Stromal cell of bone marrow (primary cell): ENCODE data around the gene SCARF1.

Experiments
- DNase-seq: peaks from one replicate; pipeline ENCODE4 v3.0.0-alpha.2; 2012; ENCODE audit warnings: low read depth

The SCARF1 gene

DNA sequence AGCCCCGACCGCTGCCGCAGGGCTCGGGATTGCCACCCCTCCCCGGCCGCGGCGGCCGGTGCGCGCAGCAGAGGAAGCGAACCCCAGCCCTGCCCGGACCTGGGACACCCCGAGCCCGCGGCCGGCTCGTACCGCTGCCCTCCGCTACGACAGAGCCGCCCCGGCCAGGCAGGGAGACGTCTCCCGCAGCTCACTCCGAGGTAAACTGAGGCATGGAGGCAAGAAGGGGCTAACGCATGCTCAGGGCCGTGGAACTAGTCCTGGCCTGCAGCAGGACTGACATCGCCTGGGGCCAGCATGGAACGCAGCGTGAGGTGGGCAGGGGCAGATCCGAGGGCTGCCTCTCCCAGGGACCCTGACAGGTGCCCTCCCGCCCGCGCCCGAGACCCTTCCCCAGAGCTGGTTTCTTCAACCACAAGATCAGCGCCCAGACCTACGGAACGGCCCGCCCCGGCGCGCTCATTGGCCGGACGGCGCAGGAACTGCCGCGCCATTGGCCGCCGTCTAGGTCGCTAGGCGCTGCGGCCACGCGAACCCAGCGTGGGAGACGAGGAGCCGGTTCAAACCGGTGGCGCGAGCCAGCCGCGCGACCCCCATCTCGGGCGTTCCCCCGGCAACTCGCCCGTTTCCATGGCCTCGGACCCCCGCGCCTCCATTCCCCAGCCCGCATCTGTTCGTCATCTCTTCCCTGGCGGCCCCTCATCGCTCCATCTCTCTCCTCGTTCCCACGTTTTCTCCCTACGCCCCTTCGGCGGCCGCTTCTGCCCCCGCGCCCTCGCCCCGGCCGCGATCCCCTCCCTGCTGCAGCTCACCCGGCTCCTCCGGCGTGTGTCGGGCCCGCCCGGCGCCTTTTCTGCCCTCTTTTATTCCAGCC, 17.3 kb downstream of the SCARF1 start, which contains the start of gene SLC43A2:
Gene SLC43A2 (minus strand): TSS at position 853 of the 874 bp plus-strand sequence. CDS start 960 bp downstream, outside the sequence.
- peak; percentile 53 for DNase-seq

DNA sequence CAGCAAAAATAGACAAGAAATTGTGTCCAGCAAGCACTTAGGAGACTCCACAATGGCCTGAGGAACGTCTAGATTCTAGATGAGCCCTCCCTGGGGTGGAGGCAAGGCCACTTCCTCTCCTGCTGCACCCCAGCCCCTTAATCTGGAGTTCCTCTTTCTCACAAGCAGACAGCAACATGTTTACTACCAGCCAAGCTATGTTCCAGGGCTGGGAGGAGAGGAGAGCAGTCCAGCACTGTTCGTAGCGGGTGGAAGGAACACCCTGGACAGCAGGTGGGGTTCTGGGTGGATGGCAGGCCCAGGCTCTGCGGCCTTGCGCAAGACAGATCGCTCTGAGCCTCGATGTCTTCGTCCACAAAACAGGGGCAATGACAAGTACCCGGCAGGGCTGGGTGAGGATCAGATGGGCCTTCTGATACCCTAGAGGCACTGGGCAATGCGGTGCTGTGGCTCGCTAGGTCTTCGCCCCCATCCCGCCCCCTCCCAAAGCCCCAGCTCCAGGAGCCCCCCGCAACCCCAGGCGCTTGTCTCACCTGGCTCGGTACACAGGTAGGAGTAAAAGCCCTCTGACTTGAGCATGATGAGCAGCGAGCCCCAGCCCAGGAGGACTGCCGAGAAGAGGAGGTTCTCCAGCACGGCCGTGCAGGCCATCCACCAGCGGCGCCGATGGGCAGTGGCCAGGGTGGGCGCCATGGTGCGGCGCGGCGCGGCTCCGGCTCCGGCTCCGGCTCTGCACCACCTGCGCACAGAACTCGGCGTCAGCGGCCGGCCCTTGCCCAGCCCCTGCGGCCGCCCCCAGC, 18.1 kb downstream of the SCARF1 start:
- DNase-seq, result no peak

DNA sequence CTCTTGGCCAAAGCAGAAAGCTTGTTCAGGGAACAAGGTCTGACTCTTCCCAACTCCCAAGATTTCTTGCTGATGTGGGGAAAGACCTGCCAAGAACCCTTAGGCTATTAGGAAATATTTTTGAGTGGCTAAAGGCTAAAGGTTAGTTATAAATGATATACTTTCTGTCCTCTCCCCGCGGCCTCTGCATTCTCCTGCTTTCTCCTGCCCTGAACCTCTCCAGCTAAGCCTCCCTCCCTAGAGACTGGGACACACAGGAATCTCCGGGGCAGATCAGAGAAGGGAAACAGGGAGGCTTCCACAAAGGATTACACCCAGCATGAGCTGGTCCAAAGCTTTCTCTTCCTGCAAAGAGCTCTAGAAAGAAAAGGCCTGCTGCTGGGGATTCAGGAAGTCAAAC, 19.2 kb downstream of the SCARF1 start:
- no peak for DNase-seq

DNA sequence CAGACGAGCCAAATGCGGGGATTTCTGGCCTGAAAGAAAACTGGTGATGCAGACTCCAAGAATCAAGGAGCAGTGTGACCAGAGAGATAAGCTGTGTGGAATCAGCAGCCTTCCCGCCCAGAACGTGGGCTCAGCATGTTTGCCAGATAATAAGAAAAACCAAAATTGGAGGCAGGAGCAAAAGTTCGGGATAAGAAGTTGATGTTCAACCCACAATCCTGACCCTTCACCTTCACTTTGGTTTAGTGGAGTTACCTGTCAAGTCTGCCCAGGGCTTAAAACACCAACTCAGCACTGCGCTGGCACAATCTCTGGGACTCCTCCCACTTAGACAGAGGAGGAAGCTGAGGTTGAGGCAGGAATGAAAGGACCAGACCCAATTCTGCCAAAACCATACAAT, 20.0 kb downstream of the SCARF1 start:
- no peak for DNase-seq

DNA sequence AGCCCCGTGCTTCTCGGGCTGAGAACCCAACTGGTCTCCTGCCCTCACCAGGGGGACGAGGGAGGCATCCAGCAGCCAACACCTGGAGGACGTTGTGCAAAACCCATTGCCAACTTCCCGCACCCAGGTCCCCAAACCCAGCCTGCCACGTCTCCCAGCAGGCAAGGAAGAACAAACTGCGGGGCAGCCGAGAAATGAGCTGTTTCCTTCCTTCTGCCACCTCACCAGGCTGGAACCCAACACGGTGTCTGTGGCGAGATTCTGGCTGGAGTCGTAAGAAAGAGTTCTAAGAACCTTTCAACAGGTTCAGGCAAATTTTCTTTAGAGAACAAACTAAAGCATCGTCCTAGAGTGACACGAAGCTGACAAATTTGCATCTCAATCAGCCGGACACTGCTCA, 20.5 kb downstream of the SCARF1 start:
- DNase-seq, result no peak

DNA sequence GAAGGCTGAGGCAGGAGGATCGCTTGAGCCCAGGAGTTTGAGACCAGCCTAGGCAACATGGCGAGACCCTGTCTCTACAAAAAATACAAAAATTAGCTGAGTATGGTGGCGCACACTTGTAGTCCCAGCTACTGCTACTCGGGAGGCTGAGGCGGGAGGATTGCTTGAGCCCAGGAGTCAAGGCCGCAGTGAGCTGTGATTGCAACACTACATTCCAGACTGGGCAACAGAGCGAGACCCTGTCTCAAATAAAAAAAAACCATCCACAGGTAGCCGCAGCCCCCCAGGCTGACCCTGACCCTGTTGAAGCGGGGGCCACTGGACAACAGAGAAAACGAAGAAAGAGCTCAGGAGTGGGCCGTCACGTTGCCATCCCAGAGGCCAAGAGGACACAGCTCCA, 20.9 kb downstream of the SCARF1 start:
- no peak for DNase-seq

DNA sequence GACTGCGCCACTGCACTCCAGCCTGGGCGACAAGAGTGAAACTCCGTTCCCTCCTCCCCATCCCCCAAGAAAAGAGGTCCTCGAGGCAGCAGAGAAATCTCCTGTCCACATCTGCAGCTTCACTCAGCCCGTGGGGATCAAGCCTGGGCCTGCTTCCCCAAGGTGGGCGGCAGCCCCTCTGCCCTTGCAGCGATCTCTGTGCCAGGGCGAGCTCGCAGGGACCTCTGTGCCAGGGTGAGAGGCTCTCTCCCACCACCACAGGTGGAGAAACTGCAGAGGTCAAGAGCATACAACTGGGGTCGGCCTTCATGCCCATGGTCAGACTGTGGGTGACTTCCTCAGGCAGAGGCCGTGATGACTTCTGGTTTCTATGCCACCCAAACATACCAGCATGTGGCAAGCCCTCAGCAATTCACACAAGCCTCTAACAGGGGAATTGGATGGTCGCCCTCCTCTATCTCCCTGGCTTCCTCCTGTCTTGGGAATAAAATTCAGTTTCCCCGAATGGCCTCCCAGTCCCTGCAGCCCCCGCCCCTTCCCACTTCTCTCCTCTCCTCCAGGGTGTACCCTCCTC, 22.4 kb downstream of the SCARF1 start:
- DNase-seq, result no peak

DNA sequence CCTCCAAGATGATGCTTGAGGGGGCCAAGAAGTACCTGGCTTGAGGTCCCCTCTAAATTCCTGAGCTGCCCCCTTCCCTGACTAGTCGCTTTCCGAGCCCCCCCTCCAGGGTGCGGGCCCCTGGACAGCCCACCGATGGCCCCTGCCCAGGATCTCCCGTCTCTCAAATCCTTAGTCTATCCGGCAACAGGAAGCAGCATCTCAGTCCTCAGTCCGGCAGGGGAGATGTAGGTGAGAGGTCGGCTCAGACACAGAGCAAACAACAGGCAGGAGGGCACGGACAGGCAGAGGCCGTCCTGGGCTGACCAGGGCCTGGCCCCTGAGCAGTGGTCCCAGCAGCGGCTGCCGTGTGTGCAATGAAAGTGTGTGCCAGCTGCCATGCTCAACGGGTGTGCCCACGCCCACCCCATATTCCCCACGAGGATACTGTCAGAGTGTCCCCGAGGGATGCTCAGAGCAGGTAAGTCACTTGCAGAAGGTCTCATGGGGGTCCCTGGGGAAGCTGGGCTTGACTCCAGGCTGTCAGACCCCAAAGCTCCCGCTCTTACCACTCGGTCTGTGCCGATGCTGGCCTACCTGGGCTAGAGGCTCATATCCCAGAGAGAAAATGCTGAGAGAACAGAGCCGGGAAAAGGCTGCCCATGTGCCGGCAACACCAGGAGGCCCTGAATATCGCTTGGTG, 24.1 kb downstream of the SCARF1 start:
- DNase-seq, result no peak

DNA sequence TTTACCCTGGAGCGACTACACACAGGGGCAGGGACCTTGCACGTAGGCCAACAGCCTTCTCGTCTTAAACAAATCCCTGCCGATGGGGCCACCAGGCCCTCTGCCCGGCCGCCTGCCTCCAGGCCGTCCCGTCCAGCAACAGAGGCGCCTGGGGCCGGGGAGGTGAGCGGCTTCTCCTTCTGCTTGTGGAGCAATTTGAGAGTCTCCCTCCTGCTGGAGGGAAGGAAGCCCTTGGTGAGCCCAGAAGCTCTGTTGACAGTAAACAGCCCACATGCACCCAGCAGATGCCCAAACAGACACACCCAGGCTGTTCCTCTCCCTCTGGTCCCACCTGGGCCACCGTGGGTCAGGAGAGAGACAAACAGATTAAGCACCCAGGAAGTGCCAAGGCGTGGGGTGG, 25.0 kb downstream of the SCARF1 start:
- no peak for DNase-seq

DNA sequence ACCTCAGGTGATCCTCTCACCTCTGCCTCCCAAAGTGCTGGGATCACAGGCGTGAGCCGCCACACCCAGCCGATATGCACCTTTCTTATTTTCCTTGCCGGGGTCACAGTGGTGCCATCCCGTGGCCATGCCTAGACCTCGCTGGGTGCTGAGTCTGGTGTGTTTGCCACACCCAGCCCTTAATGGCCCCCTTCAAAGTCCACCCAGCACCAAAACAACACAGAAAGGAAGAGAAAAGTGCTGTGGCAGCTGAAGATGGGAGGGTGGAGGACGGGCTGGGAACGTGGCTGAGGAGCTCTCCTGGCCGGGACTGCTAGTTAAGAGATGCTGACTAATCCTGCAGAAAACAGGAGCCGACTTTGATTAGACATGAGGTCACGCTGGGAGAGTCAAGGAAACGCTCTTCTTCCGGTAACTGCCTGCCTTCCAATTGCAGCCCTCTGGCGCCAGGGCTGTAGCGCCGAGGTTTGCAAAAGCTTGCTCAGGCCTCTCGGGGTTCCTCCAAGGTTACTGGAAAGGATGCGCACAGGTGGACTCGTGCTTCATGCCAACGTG, 27.8 kb downstream of the SCARF1 start:
- peak; percentile 53 for DNase-seq

DNA sequence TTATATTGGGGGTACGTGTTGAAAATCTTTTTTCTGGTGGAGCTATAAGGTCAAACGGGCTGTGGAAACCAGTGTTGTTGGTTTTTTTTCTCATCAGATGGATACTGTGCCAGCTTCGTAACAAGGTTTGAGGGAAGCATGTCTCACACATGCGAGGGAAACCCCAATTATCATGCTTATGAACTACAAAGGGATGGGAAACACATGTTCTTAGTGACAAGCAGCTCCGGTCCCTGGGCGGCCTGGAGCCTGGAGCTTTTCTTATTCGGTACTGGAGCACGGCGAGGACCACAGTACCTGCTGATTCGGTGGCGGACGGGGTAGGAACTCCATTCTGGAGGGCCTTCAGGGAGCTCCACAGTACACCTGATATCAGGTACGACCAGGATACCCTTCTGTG, 29.4 kb downstream of the SCARF1 start:
- no peak for DNase-seq

DNA sequence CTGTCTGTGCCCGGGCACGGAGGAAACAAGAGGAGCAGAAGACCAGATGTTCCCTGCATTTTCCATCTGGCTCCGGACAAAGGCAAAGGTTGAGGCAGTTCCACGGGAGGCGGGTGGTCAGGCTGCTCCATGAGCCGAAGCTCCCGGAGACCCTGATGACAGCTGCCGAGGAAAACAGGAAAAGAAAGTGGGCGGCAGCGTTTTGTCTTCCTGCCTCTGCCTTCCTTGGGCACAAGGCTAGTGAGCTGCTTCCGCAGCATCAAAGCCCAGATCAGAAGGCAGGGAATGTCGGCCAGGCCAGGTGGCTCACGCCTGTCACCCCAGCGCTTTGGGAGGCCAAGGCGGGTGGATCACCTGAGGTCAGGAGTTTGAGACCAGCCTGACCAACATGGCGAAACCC, 33.1 kb downstream of the SCARF1 start:
- DNase-seq, result no peak

DNA sequence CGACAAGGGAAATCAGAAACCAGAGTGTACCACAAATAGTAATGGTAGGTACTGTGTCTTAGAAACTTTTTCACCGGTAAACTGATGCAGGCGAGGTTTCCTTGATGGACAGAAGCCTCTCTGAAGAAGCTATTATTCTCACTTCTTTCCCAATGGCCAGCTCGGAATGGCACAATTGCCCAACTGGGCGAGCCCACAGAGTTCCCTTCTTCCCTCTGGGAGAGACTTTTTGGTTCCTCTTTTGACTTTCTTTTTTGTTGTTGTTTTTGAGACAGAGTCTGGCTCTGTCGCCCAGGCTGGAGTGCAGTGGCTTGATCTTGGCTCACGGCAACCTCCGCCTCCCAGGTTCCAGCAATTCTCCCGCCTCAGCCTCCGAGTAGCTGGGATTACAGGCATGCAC, 33.8 kb downstream of the SCARF1 start:
- DNase-seq, result no peak

DNA sequence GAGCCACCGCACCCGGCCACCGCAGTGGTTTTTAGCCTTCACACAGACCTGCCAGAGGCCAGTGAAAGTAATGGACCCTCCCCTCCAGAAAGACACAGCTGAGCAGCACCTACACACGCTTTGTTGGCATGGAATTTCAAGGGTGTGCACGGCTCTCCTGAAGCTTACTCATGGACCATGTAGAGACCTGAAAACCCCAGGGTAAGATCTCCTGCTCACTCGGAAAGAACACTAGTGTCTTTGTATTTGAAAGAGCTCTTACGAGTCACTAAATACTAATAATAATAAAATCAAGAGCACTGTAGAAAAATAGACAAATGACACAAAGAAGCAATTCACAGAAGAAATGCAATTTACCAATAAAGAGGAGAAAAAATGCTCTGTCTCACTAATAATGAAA, 36.9 kb downstream of the SCARF1 start:
- no peak for DNase-seq

DNA sequence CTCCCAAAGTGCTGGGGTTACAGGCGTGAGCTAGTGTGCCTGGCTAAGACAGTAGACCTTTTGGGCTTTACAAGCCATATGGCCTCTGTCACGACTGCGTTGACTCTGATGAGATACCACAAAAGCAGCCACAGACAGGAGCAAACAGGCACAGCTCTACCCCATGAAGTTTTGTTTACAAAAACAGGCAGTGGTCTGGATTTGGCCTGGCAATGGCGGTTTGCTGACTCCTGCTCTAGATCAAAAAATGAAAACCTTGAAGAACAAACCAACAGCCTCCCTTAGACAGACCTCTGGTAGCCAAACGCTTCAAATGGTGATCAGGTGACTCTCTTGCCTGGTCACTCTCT, 37.6 kb downstream of the SCARF1 start:
- DNase-seq, result no peak

DNA sequence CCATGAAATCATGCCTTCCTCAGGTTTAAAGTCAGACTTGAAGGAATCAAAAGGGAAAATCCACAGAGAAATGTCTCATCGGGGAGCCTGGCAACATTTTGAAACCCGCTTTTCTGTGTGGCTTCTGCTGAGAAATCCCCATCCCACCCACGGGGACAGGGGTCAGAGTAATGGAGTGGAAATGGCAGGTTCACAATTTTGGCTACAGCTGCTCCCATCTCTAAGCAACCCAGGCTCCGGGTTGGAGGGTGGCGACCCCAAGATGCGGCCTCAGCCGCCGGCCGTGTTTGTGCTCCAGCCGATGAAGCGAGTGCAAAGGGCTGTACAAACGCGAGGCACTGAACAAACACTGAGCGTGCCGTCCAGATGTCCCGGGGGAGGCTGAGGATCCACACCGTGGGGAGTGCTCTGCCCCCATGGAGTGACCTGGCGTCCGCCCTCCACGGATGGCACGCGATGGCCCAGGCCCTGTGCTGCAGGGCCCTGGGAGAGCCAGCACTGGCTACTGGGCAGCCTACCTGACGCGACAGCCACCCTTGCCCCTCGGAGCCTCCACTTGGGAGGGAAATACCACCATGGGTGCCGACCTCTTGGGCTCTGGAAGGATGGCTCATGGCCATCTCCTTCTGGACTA, 39.1 kb downstream of the SCARF1 start:
- DNase-seq, result no peak

DNA sequence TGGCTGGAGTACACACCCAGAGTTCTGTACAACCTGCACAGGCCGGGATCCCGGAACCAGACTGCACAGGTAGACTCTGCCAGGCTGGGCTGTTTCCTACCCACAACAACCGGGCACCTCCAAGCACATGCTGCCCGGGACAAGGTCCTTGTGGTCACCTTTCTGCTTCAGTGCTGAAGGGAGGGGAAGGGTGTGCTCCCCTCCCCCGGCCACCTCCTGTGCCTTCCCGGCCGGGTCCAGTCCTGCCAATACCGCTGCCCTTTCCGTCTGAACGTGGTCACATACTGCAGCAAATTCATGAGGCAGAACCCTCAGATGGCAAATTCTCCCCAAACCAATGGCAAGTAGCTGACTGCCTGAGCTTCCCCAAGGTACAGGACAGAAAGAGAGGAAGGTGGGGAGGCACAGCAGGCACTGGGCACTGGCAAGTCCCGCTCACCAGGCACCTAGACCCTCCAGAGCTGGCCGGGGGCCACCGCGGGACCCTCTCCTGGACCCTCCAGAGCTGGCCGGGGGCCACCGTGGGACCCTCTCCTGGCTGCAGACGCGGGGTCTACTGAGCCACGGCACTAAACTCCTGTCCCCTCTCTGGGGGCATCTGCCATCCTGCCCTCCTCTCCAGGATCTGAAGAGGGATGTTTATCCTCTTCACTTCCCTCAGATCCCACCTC, 39.7 kb downstream of the SCARF1 start:
- DNase-seq, result no peak

DNA sequence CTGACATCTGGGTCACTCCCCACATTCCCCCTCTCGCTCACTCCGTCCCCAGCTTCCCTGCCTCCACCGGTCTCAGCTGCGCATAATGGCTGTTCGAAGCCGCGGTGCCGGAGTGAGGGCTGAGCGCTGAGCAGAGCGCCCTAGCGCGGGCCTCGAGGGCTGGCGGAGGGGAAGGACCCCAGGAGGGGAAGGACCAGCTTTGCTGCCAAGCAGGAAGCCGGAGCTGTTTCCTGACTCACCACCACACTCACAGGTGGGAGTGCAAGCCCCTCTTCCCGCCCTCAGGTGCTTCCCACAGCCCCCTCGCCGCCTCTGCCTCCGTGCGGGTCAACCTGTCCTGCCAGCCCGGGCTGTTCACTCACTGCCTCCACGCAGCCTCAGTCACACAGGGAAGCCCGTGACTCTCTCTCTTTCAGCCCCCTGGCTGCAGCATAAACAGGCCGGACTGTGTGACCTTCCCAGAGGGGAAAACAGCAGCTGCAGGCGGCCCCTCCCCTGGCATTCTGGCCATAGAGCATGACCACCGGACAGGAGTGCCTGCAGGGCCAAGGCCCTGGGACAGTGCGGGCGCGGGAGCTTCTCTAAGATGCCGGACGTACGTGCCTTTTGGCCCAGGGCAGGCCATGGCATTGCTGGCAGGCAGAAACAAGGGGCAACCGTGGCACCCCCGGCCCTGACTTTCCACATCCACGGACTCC, 40.6 kb downstream of the SCARF1 start:
- no peak for DNase-seq

DNA sequence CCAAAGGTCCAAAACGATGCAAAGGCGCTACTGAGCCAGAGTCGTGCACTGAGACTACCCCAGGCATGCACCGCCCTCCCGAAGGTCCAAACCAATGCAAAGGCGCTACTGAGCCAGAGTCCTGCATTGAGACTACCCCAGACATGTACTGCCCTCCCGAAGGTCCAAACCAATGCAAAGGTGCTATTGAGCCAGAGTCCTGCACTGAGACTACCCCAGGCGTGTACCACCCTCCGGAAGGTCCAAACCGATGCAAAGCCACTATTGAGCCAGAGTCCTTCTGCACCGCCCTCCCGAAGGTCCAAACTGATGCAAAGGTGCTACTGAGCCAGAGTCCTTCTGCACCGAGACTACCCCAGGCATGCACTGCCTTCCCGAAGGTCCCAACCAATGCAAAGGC, 44.0 kb downstream of the SCARF1 start:
- DNase-seq, result no peak

DNA sequence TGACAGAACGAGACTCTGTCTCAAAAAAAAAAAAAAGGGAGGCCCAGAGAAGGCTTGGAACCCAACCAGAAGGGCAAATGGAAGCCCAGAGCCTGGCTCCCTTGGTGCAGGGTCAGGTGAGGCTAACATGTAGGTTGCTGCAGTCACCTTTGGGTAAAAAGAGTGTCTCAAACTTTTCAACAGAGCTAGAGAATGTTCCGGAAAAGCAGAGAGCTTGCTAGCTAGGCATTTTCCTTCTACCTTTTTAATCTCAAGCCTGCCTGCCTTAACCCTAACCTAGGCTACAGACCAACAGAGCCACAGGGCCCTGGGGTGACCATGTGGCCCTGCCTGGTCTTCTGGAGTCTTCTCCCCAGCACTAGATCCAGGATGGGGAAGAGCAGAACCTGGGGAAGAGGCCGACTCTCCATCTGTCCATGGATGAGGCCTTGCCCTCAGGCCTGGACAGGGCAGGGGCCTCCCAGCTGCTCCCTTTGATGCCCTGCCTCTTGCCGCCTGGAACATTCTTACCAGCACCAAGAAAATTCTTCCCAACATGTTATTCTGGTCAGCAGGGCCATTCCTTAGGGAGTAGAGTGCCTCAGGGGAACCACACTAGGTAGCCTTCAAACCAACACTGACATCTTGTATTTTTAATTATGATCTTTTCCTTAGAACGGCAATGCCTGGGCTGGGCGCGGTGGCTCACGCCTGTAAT, 47.0 kb downstream of the SCARF1 start:
- DNase-seq, result no peak
